OCI-LY3 (cell line): ENCODE data around the gene PIM3.

Experiments
- CTCF ChIP-seq: fragments of 200-600, 300-600 bp; sonication (generic); IDR thresholded peaks from 2 replicates; pipeline ENCODE4 v1.5.1; 2014; ENCODE audit warnings: antibody characterized with exemption, low read length, low read depth
- EZH2phosphoT487 ChIP-seq: fragments of 200-600 bp; shearing (Covaris generic); IDR thresholded peaks from 2 replicates; pipeline ENCODE4 v1.6.1; 2018; ENCODE audit warnings: antibody characterized with exemption, mixed run types, low read depth

GRCh38 chr22:49998718-49999062, 38.1 kb downstream of the PIM3 start:
- no peak for TF ChIP-seq CTCF
- no peak for TF ChIP-seq EZH2phosphoT487
